Chondrocyte (in vitro differentiated cells): ENCODE measurements around the gene NOP14. TPM values are rescaled to one million over a fixed set of nuclear protein-coding genes. Genes with fewer than 3 reads are reported as not detected.

Experiments used
- DNase-seq: peaks from one replicate; pipeline ENCODE4 v3.0.0; 2021; ENCODE audit warnings: mixed read lengths, low spot score
- H3K27ac Mint-ChIP-seq: one replicate; pipeline ENCODE4 v1.8.0; 2021; ENCODE audit warnings: mild to moderate bottlenecking, moderate library complexity, mixed read lengths; ENCODE audit not compliant: unreplicated experiment
- H3K27me3 Mint-ChIP-seq: 2 replicates; pipeline ENCODE4 v1.8.0; 2021; ENCODE audit warnings: low read depth, mixed read lengths
- H3K36me3 Mint-ChIP-seq: 2 replicates; pipeline ENCODE4 v1.8.0; 2021; ENCODE audit warnings: low read depth, mixed read lengths
- H3K4me1 Mint-ChIP-seq: 2 replicates; pipeline ENCODE4 v1.8.0; 2021; ENCODE audit warnings: low read depth, mild to moderate bottlenecking, mixed read lengths
- H3K4me3 Mint-ChIP-seq: one replicate; pipeline ENCODE4 v1.8.0; 2021; ENCODE audit warnings: mild to moderate bottlenecking, moderate library complexity, mixed read lengths; ENCODE audit not compliant: unreplicated experiment
- H3K9me3 Mint-ChIP-seq: 2 replicates; pipeline ENCODE4 v1.8.0; 2021; ENCODE audit warnings: low read depth, mixed read lengths
- long read RNA-seq: library from polyadenylated mRNA; stranded (forward); transcript quantifications from one replicate; pipeline ENCODE4 v2.0.0, GENCODE V29; 2021
- total RNA-seq: library from RNA; stranded (reverse); gene quantifications from 3 replicates; pipeline ENCODE4 v1.2.1, GENCODE V29; 2021
- TF ChIP-seq, protein P1 (sequence below): fragments of 200-600 bp; sonication (generic); IDR thresholded peaks from 2 replicates; pipeline ENCODE4 v1.5.0; 2021; ENCODE audit warnings: antibody characterized with exemption, mild to moderate bottlenecking, moderate library complexity

The NOP14 gene
- total RNA-seq = 22.2 to 23.9 TPM (median 22.7 TPM) in 3 replicates
- long read RNA-seq, partial matches to known transcripts = 5 of 21 reads
- long read RNA-seq, other reads (novel, unspliced or antisense) = 11 of 21 reads

DNA sequence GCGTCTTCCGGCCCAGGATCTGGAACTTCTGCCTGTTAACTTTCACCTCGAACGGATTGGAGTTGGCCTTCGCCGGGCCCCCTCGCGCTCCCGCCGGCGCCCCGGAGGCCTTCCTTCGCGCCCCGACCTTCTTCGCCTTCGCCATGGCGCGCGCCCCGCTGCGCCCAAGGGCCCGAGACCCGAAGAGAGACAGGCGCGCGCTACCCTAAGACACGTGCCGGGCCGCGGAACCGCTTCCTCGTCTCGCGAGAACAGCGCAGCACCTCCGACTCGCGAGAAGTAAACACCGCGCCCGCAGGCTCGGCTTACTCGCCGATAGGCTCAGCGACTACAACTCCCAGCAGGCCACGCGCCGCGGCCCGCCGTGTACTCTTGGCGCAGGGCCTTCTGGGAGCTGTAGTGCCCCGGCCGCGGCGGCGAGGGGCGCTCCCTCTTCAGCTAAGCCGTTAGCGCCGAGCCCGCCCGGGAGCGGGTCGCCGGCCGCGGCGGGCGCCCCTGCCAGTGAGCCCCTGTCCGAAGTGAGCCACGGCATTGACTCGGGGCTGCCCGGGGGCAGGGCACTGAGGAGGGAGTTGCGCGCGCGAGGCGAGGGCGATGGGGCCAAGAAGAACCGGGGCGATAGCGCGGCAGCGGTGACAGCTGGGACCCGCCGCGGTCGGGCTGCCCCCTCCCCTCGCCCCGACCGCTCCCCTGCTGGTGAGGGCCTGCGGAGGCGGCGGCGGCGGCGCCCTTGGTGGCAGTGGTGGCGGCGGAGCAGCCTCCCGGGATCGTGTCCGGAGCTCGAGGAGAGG is at the start of gene NOP14, which contains the start of gene GRK4:
Gene NOP14, minus strand, starts transcription at position 232 of the 791 bp plus-strand sequence. Its CDS starts 87 bp downstream, at position 145.
Gene GRK4, plus strand, starts transcription at position 397 of the 791 bp plus-strand sequence. CDS start 500 bp downstream, outside the sequence.
- no peaks in the 10 kb centered on the region for H3K9me3 Mint-ChIP-seq
- peaks cover 37% of the 10 kb centered on the region for H3K4me1 Mint-ChIP-seq
- H3K27ac Mint-ChIP-seq = peak within 1 kb of the TSS; percentile 95
- no peaks in the 10 kb centered on the region for H3K36me3 Mint-ChIP-seq
- peak; percentile 99 for DNase-seq
- TF ChIP-seq, protein P1, sequence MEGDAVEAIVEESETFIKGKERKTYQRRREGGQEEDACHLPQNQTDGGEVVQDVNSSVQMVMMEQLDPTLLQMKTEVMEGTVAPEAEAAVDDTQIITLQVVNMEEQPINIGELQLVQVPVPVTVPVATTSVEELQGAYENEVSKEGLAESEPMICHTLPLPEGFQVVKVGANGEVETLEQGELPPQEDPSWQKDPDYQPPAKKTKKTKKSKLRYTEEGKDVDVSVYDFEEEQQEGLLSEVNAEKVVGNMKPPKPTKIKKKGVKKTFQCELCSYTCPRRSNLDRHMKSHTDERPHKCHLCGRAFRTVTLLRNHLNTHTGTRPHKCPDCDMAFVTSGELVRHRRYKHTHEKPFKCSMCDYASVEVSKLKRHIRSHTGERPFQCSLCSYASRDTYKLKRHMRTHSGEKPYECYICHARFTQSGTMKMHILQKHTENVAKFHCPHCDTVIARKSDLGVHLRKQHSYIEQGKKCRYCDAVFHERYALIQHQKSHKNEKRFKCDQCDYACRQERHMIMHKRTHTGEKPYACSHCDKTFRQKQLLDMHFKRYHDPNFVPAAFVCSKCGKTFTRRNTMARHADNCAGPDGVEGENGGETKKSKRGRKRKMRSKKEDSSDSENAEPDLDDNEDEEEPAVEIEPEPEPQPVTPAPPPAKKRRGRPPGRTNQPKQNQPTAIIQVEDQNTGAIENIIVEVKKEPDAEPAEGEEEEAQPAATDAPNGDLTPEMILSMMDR = peak; percentile 75
- peak within 1 kb of the TSS; percentile 92 for H3K4me3 Mint-ChIP-seq
- no peaks in the 10 kb centered on the region for H3K27me3 Mint-ChIP-seq

DNA sequence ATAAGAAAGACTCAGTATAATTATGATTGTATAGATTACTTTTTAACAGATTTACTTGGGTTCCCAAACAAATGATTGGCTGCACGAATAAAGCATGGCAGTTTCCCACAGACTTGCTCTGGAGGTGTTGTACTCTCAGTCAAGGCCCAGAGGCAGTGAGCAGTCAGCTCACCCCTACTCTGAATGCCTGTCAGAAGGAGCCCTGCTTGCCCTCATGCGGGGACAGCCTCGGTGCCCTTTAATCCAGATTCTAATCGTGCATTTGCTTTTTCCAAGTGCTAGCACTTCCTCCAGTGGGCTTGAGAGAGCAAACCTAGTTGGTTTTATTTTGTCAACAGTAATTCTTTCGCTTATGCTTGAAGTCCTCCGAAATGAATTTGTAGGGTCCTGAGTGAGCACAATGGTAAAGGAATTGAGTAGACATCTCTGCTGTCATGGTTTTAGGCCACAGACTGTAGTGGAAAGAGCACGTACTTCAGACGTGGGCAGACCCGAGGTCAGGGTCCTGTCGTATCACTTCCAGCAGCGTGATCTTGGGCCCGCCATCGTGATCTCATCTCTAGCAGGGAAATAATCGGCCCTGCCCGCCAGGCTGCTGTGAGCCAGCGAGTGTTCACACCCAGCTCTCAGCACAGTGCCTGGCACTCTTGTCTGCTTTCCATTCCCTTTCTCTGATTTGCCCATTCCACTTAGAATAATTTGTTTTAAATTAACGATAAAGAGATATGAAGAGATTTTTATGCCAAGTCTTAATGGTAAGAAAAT is 48.4 kb upstream of the NOP14 start:
- Mint-ChIP-seq H3K4me1 (peaks cover 8% of the 10 kb centered on the region), H3K4me3 (no peak overlapping the region), H3K9me3 (no peaks in the 10 kb centered on the region), H3K36me3 (peaks cover 6% of the 10 kb centered on the region), H3K27ac (no peak overlapping the region), H3K27me3 (no peaks in the 10 kb centered on the region)
- TF ChIP-seq, protein P1 = no peak
- no peak for DNase-seq

- Mint-ChIP-seq H3K27me3 (no peaks in the 10 kb centered on the region), H3K27ac (peak overlapping the region; percentile 45), H3K4me1 (peaks cover 8% of the 10 kb centered on the region), H3K4me3 (no peak overlapping the region), H3K36me3 (peaks cover 6% of the 10 kb centered on the region), H3K9me3 (no peaks in the 10 kb centered on the region)
- DNase-seq = no peak
- TF ChIP-seq, protein P1 = no peak
Measured at GRCh38 chr4:3010998-3011397, 47.8 kb upstream of the NOP14 start.

GRCh38 chr4:3010577-3010976 is 47.4 kb upstream of the NOP14 start:
- TF ChIP-seq, protein P1 = no peak
- Mint-ChIP-seq H3K27ac (no peak overlapping the region), H3K27me3 (no peaks in the 10 kb centered on the region), H3K4me3 (no peak overlapping the region), H3K9me3 (no peaks in the 10 kb centered on the region), H3K36me3 (peaks cover 6% of the 10 kb centered on the region), H3K4me1 (peaks cover 8% of the 10 kb centered on the region)
- no peak for DNase-seq

GRCh38 chr4:3009422-3009821 is 46.2 kb upstream of the NOP14 start:
- no peak overlapping the region for H3K4me3 Mint-ChIP-seq
- TF ChIP-seq, protein P1 = peak; percentile 35
- no peaks in the 10 kb centered on the region for H3K27me3 Mint-ChIP-seq
- H3K9me3 Mint-ChIP-seq = no peaks in the 10 kb centered on the region
- H3K36me3 Mint-ChIP-seq = peaks cover 4% of the 10 kb centered on the region
- peaks cover 8% of the 10 kb centered on the region for H3K4me1 Mint-ChIP-seq
- H3K27ac Mint-ChIP-seq = no peak overlapping the region
- no peak for DNase-seq
